OCI-LY7 (cell line): Measurements from ENCODE around the gene DAB1. TPM values are rescaled to one million over a fixed set of nuclear protein-coding genes. Genes with fewer than 3 reads are reported as not detected.

ENCODE experiments used
- BruUV-seq: library from RNA; stranded (reverse); fragments of 400-500 nt; replicated peaks from 2 replicates; lab custom pipeline; 2021; lab: Mats Ljungman, UMichigan
- CTCF ChIA-PET: fragments of 300-600 bp; sonication (Branson Sonifier 250); formaldehyde crosslinking; loops from one replicate; lab custom pipeline; 2022; ENCODE audit warnings: antibody characterized with exemption; ENCODE audit not compliant: unreplicated experiment; lab: Charles Lee
- POLR2A ChIA-PET: fragments of 300-600 bp; sonication (Branson Sonifier 250); formaldehyde crosslinking; loops from one replicate; lab custom pipeline; 2022; ENCODE audit warnings: antibody characterized with exemption; lab: Charles Lee
- DNase-seq: peaks from one replicate; pipeline ENCODE4 v3.0.0-alpha.2; 2015; ENCODE audit warnings: low spot score
- H2AFZ ChIP-seq: fragments of 200-600 bp; sonication (generic), shearing (Covaris generic); 2 replicates; pipeline ENCODE4 v1.6.1; 2014; ENCODE audit warnings: mild to moderate bottlenecking, antibody characterized with exemption, low read length, moderate library complexity
- H3K27ac ChIP-seq: fragments of 200-600 bp; sonication (generic); 2 replicates; pipeline ENCODE4 v1.5.1; 2014; ENCODE audit warnings: mixed run types, low read depth, mild to moderate bottlenecking, moderate library complexity, low read length, inconsistent platforms; ENCODE audit not compliant: poor library complexity, severe bottlenecking
- H3K36me3 ChIP-seq: fragments of 200-600 bp; sonication (generic); 2 replicates; pipeline ENCODE4 v1.6.1; 2014; ENCODE audit warnings: mild to moderate bottlenecking, antibody characterized with exemption, low read length, moderate library complexity, mixed read lengths; ENCODE audit not compliant: insufficient read depth
- H3K4me1 ChIP-seq: fragments of 200-600 bp; sonication (generic); 2 replicates; pipeline ENCODE4 v1.5.1; 2014; ENCODE audit warnings: mild to moderate bottlenecking, low read length; ENCODE audit not compliant: insufficient read depth, poor library complexity, severe bottlenecking
- H3K4me2 ChIP-seq: fragments of 200-600 bp; sonication (generic); 2 replicates; pipeline ENCODE4 v1.6.1; 2014; ENCODE audit warnings: mild to moderate bottlenecking, low read length
- H3K4me3 ChIP-seq: fragments of 200-600 bp; sonication (generic); 2 replicates; pipeline ENCODE4 v1.5.1; 2014; ENCODE audit warnings: mild to moderate bottlenecking, low read depth, low read length; ENCODE audit not compliant: poor library complexity, severe bottlenecking
- H3K79me2 ChIP-seq: fragments of 200-600 bp; sonication (generic); 2 replicates; pipeline ENCODE4 v1.6.1; 2016; ENCODE audit warnings: low read depth, mild to moderate bottlenecking, low read length, moderate library complexity, mixed read lengths; ENCODE audit not compliant: insufficient read depth
- H3K9me2 ChIP-seq: fragments of 200-600 bp; sonication (generic); 2 replicates; pipeline ENCODE4 v1.6.1; 2016; ENCODE audit warnings: mild to moderate bottlenecking, low read length, mixed read lengths; ENCODE audit not compliant: insufficient read depth
- H3K9me3 ChIP-seq: fragments of 200-600 bp; sonication (generic); 2 replicates; pipeline ENCODE4 v1.6.1; 2014; ENCODE audit warnings: mild to moderate bottlenecking, mixed run types, low read length, mixed read lengths
- H4K20me1 ChIP-seq: fragments of 200-600 bp; sonication (generic); 2 replicates; pipeline ENCODE4 v1.6.1; 2014; ENCODE audit warnings: mild to moderate bottlenecking, antibody characterized with exemption, low read length, moderate library complexity, mixed read lengths; ENCODE audit not compliant: insufficient read depth
- CTCF ChIP-seq: fragments of 200-600 bp; sonication (generic); conservative IDR thresholded peaks from 2 replicates; pipeline ENCODE4 v1.5.1; 2014; ENCODE audit warnings: mild to moderate bottlenecking, antibody characterized with exemption, low read length, moderate library complexity, mixed read lengths
- EZH2phosphoT487 ChIP-seq: fragments of 200-600 bp; sonication (generic); IDR thresholded peaks from 2 replicates; pipeline ENCODE4 v1.6.1; 2018; ENCODE audit warnings: low read depth, borderline replicate concordance, mild to moderate bottlenecking, mixed run types, antibody characterized with exemption, low read length, moderate library complexity, mixed read lengths
- intact Hi-C: fragments of 100-400 bp; cut with micrococcal nuclease; formaldehyde crosslinking; loops from one replicate; pipeline ENCODE4 v1.10.0; 2022; ENCODE audit not compliant: unreplicated experiment
- total RNA-seq, 2 experiments: library from RNA; depleted of rRNA in 1 of 2; stranded (reverse); fragments of >200 nt in 1 of 2; shearing (Covaris generic) in 1 of 2; gene quantifications; 2 replicates each; pipeline ENCODE4 v1.2.3, GENCODE V29; 2014 to 2022

DAB1 gene
- total RNA-seq, 2 experiments from 2014 or later, result not detected

GRCh38 chr1:57362480-57362879 is 61.4 kb downstream of the DAB1 start:
- intact Hi-C loops, result no loop called here
- POLR2A ChIA-PET, result no interaction called here
- CTCF ChIA-PET, result no interaction called here

GRCh38 chr1:57361516-57361915 is 62.3 kb downstream of the DAB1 start:
- POLR2A ChIA-PET, result no interaction called here
- CTCF ChIA-PET, result no interaction called here
- no TSS peak for BruUV-seq

More at GRCh38 chr1:57362480-57362879, 61.4 kb downstream of the DAB1 start:
- no peak overlapping the region for H3K4me3 ChIP-seq
- H3K27ac ChIP-seq, result no peak overlapping the region
- no peaks in the 10 kb centered on the region for H3K9me2 ChIP-seq
- no peaks in the 10 kb centered on the region for H3K36me3 ChIP-seq
- no peaks in the 10 kb centered on the region for H4K20me1 ChIP-seq
- BruUV-seq, result no TSS peak
- no peaks in the 10 kb centered on the region for H3K4me1 ChIP-seq
- no peak for DNase-seq
- no peaks in the 10 kb centered on the region for H3K9me3 ChIP-seq
- H2AFZ ChIP-seq, result no peak overlapping the region
- no peak for TF ChIP-seq CTCF
- H3K4me2 ChIP-seq, result no peak overlapping the region
- H3K79me2 ChIP-seq, result no peaks in the 10 kb centered on the region

GRCh38 chr1:57360846-57361407 is 62.9 kb downstream of the DAB1 start:
- intact Hi-C loops, result no loop called here
- ChIA-PET CTCF (no interaction called here), POLR2A (no interaction called here)
- H3K36me3 ChIP-seq, result no peaks in the 10 kb centered on the region
- no peaks in the 10 kb centered on the region for H3K9me2 ChIP-seq
- no peaks in the 10 kb centered on the region for H4K20me1 ChIP-seq
- H3K4me2 ChIP-seq, result no peak overlapping the region
- H2AFZ ChIP-seq, result no peak overlapping the region
- H3K27ac ChIP-seq, result no peak overlapping the region
- H3K4me1 ChIP-seq, result no peaks in the 10 kb centered on the region
- no peak overlapping the region for H3K4me3 ChIP-seq
- DNase-seq, result no peak
- no peaks in the 10 kb centered on the region for H3K79me2 ChIP-seq
- H3K9me3 ChIP-seq, result no peaks in the 10 kb centered on the region
- TF ChIP-seq CTCF, result no peak
- no peak for TF ChIP-seq EZH2phosphoT487
- BruUV-seq, result no TSS peak

More at GRCh38 chr1:57361516-57361915, 62.3 kb downstream of the DAB1 start:
- intact Hi-C loops, result no loop called here
- Histone ChIP-seq H3K36me3 (no peaks in the 10 kb centered on the region), H3K27ac (no peak overlapping the region), H3K79me2 (no peaks in the 10 kb centered on the region), H3K4me1 (no peaks in the 10 kb centered on the region), H3K4me2 (no peak overlapping the region), H2AFZ (no peak overlapping the region), H3K4me3 (no peak overlapping the region), H4K20me1 (no peaks in the 10 kb centered on the region), H3K9me2 (no peaks in the 10 kb centered on the region), H3K9me3 (no peaks in the 10 kb centered on the region)
- DNase-seq, result no peak
- no peak for TF ChIP-seq CTCF
- no peak for TF ChIP-seq EZH2phosphoT487
